Measurements from ENCODE around the gene CNBD2. TPM values are rescaled to one million over a fixed set of nuclear protein-coding genes. Genes with fewer than 3 reads are reported as not detected.

The CNBD2 gene
- total and polyA plus RNA-seq, 4 donors = 2.2 to 3.1 (median 2.5) TPM

- TF ChIP-seq RXRA (IDR thresholded peaks at IDR 0.05) (no peak), EGR1 (IDR thresholded peaks at IDR 0.05; ENCODE audit: low read depth in 2 of 2) (no peak), HNF4G (IDR thresholded peaks at IDR 0.05) (no peak)
Observed at GRCh38 chr20:35934050-35934449, 34.3 kb upstream of the CNBD2 start (continued).

DNA sequence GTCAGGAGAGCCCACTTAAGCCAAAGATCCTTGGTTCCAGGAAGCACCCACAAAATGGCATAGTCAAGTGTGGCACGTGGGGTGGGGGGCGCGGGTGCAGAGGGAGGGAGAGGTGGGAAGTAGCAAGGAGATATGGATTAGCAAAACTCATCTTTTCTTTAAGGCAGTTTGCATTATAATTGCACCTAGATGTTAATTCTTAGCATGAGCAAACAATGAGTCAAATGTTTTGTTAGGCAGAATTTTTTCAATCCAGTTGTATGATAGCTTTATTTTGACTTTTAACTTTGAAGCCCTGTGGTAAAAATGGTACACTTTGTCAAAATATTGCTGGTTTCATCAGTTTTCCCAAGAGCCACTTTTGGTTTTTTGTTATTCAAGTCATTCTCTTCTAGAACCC lies 29.1 kb upstream of the CNBD2 start:
- H3K9ac ChIP-seq (ENCODE audit: low read depth in 1 of 2, low read length in 2 of 2) = no peak overlapping the region
- TF ChIP-seq HNF4G (IDR thresholded peaks at IDR 0.05) (no peak), YY1 (IDR thresholded peaks at IDR 0.05) (no peak), GABPA (IDR thresholded peaks at IDR 0.05 in 1 of 2, conservative IDR thresholded peaks at IDR 0.05 in 1 of 2) (no peak), CTCF (IDR thresholded peaks at IDR 0.05; ENCODE audit: low read depth, low read length, missing input control) (no peak), HNF4A (conservative IDR thresholded peaks at IDR 0.05) (no peak), RAD21 (IDR thresholded peaks at IDR 0.05) (no peak), ATF3 (IDR thresholded peaks at IDR 0.05) (no peak), FOXA2 (IDR thresholded peaks at IDR 0.05) (no peak), RXRA (IDR thresholded peaks at IDR 0.05) (no peak), TAF1 (conservative IDR thresholded peaks at IDR 0.05) (no peak), NR2F2 (IDR thresholded peaks at IDR 0.05) (no peak), SP1 (IDR thresholded peaks at IDR 0.05) (no peak), JUND (IDR thresholded peaks at IDR 0.05) (no peak), FOXA1 (IDR thresholded peaks at IDR 0.05) (no peak), EGR1 (IDR thresholded peaks at IDR 0.05; ENCODE audit: low read depth in 2 of 2) (no peak)
- TF ChIP-seq, protein P1, sequence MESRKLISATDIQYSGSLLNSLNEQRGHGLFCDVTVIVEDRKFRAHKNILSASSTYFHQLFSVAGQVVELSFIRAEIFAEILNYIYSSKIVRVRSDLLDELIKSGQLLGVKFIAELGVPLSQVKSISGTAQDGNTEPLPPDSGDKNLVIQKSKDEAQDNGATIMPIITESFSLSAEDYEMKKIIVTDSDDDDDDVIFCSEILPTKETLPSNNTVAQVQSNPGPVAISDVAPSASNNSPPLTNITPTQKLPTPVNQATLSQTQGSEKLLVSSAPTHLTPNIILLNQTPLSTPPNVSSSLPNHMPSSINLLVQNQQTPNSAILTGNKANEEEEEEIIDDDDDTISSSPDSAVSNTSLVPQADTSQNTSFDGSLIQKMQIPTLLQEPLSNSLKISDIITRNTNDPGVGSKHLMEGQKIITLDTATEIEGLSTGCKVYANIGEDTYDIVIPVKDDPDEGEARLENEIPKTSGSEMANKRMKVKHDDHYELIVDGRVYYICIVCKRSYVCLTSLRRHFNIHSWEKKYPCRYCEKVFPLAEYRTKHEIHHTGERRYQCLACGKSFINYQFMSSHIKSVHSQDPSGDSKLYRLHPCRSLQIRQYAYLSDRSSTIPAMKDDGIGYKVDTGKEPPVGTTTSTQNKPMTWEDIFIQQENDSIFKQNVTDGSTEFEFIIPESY (IDR thresholded peaks at IDR 0.05) = no peak
- TF ChIP-seq, protein P2, sequence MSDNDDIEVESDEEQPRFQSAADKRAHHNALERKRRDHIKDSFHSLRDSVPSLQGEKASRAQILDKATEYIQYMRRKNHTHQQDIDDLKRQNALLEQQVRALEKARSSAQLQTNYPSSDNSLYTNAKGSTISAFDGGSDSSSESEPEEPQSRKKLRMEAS (IDR thresholded peaks at IDR 0.05) = no peak
- TF ChIP-seq, protein P3, sequence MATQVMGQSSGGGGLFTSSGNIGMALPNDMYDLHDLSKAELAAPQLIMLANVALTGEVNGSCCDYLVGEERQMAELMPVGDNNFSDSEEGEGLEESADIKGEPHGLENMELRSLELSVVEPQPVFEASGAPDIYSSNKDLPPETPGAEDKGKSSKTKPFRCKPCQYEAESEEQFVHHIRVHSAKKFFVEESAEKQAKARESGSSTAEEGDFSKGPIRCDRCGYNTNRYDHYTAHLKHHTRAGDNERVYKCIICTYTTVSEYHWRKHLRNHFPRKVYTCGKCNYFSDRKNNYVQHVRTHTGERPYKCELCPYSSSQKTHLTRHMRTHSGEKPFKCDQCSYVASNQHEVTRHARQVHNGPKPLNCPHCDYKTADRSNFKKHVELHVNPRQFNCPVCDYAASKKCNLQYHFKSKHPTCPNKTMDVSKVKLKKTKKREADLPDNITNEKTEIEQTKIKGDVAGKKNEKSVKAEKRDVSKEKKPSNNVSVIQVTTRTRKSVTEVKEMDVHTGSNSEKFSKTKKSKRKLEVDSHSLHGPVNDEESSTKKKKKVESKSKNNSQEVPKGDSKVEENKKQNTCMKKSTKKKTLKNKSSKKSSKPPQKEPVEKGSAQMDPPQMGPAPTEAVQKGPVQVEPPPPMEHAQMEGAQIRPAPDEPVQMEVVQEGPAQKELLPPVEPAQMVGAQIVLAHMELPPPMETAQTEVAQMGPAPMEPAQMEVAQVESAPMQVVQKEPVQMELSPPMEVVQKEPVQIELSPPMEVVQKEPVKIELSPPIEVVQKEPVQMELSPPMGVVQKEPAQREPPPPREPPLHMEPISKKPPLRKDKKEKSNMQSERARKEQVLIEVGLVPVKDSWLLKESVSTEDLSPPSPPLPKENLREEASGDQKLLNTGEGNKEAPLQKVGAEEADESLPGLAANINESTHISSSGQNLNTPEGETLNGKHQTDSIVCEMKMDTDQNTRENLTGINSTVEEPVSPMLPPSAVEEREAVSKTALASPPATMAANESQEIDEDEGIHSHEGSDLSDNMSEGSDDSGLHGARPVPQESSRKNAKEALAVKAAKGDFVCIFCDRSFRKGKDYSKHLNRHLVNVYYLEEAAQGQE (IDR thresholded peaks at IDR 0.05) = no peak
- H3K27ac ChIP-seq (ENCODE audit: low read depth in 1 of 2, low read length in 2 of 2) = no peak overlapping the region
- H3K27me3 ChIP-seq (ENCODE audit: control insufficient read depth in 4 of 4, insufficient read depth in 4 of 4, low read length in 3 of 4) = no peaks in the 10 kb centered on the region
- H3K36me3 ChIP-seq (ENCODE audit: control insufficient read depth in 4 of 4, insufficient read depth in 3 of 4, low read depth in 1 of 4, low read length in 3 of 4) = peaks cover 0 to 38% (median 26%) of the 10 kb centered on the region in 4 donors
- H3K4me3 ChIP-seq (ENCODE audit: low read depth in 1 of 3, low read length in 3 of 3) = no peak overlapping the region
- no peaks in the 10 kb centered on the region for H3K4me1 ChIP-seq (ENCODE audit: control insufficient read depth in 4 of 4, insufficient read depth in 4 of 4, low read length in 3 of 4)
- 98% methylated on average over 3 of the region's 3 CpGs for WGBS
- no peaks in the 10 kb centered on the region for H3K9me3 ChIP-seq (ENCODE audit: control insufficient read depth in 4 of 4, low read length in 3 of 4)
- DNase-seq (ENCODE audit: low spot score) = no peak
